Measurements from ENCODE around the gene HP1BP3.
"Not testable (repeated sequence)": the region's sequence is repeated elsewhere in the genome, so short reads cannot be mapped to it uniquely, and the experiment has no call there.

Gene HP1BP3

DNA sequence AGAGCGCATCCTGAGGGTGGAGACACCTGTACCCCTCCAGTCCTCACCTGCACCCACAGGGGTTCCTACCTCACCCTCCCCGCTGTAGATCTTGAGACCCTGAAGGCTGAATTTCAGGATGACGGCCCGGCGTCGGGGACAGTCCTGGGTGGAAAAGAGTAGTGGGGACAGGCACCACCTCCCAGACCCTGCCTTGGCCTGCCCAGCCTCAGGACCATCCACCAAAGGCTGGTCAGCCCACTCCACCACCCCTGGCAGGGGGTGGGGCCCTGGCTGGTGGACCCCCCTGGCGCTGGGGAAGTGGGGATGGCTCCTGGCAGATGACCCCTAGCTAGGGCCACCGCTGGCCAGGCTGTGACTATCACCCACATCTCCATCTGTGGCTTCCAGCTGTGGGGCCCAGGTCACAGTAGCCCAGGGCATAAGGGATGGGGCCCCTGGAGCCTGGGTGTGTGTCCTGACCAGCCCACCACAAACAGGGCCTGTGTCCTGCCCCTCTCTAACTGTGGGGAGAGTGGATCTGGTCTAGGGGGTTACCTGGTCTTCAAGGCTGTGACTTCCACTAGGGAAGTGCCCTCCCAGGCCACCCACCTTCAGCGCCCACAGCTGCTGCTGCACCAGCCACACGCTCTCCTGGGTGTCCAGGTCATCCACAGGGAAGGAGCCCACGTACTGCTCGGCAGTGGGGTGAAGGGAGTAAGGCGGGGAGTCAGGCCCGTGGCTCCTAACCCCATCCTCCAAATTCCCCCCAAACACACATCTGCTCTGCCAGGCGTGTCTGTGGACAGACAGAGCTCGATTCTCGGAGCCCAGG is 60.0 kb downstream of the HP1BP3 start:
- DNase-seq (ENCODE audit: low read depth) = no peak

DNA sequence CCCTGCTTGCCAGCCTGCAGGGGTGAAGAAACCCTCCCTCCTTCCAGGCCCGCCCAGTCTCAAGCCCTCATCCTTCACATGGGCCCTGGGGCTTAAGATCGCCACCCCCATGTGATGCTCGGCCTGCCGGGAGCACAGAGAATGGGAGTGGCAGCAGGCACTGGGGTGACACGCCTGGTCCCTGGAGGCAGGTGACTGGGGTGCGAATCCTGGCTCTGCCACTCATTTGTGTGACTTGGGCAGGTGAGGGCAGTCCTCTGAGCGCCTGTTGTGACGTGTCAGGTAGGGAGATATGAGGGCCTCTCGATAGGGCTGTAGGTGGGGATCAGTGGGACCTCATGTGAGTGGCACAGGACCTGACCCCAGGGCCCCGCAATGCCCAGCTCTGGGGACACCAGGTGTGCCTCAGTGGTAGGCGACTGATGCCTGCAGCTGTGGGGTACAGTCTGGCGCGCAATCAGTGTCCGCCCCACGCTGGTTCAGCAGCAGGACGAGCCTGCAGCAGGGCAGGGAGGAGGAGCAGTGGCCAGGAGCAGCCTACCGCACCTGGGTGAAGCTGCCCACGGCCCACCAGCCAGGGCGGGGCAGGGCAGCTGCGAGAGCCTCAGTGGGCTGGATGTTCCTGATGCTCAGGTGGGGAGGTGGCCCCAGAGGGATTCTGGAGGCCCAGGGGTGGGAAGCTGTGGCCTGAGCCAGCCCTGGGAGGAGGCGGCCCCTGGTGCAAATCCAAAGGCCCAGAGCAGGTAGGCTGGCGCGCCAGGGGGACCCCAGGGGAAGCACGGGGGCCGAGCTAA is 60.8 kb downstream of the HP1BP3 start:
- DNase-seq (ENCODE audit: low read depth) = no peak

GRCh38 chr1:20725189-20726117 is 61.7 kb downstream of the HP1BP3 start:
- no peak for DNase-seq (ENCODE audit: low read depth)

- DNase-seq (ENCODE audit: low read depth) = no peak
These were observed 62.5 kb downstream of the HP1BP3 start for GRCh38 chr1:20724364-20725188.

- no peak for DNase-seq (ENCODE audit: low read depth)
These were observed 63.4 kb downstream of the HP1BP3 start for GRCh38 chr1:20723537-20724363.

- DNase-seq (ENCODE audit: low read depth) = no peak
These were observed 64.0 kb downstream of the HP1BP3 start for GRCh38 chr1:20723159-20723536.

DNA sequence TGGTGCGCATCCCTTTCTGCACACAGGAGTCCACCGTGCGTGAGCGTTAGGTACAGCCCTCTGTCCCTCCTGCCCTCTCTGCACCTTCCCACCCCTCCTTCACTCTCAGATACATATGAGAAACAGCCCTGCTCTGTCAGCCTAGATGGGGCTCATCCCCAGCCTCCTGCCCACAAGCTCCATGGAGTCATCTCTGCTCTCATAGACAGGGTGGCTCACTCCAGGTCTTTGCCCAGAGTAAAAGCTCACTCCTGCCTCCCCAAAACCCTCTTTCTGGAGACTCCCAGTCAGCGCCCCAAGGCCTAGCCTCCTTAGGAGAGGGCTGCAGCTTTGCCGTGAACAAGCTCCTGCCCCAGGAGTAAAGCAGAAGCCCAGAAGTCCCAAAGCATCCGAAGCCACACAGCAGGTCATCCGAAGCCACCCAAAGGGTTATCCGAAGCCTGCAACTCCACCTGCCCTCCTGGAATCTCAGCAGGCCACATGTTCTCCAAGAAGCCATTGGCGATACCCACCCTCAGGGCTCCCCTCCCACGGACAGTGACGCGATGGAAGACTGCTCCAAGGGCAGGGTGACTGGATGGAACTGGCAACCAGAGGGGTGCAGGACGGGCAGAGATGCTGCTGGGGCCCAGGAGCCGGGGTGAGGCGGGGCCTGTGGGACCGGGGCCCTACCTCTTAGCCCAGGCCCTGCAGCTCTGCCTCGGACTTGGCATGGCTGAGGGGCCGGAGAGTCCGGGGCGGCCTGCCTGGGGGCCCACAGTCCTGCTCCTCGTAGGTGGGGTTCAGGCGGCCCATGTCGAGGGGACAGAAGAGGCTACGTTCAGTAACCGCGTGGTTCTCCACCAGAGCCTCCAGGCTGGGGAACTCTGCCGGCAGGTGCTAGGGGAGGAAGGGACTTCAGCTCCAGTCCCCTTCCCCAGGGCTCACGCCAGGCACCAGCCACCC is 65.7 kb downstream of the HP1BP3 start:
- DNase-seq (ENCODE audit: low read depth) = no peak

DNA sequence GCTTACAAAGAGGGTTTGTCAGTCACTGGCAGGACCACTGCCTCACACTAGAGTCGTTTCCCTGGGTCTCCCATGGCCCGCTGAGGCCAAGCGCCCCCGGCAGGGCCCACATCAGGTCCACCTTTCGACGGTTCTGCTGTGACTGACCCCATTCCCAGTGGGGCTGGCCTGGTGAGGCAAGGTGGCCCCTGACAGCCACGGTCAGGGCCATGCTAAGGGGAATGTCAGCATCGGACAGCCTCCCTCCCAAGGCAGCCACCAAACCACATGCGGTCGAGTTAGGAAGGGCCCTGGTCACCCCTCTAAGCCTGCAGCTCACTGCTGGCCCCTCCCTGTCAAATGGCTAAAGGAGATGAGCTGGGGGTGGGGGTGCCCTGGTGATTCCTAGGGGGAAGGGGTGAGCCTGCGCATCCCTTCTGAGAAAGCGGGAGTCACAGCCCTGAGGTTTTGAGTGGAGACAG is 66.4 kb downstream of the HP1BP3 start:
- no peak for DNase-seq (ENCODE audit: low read depth)

DNA sequence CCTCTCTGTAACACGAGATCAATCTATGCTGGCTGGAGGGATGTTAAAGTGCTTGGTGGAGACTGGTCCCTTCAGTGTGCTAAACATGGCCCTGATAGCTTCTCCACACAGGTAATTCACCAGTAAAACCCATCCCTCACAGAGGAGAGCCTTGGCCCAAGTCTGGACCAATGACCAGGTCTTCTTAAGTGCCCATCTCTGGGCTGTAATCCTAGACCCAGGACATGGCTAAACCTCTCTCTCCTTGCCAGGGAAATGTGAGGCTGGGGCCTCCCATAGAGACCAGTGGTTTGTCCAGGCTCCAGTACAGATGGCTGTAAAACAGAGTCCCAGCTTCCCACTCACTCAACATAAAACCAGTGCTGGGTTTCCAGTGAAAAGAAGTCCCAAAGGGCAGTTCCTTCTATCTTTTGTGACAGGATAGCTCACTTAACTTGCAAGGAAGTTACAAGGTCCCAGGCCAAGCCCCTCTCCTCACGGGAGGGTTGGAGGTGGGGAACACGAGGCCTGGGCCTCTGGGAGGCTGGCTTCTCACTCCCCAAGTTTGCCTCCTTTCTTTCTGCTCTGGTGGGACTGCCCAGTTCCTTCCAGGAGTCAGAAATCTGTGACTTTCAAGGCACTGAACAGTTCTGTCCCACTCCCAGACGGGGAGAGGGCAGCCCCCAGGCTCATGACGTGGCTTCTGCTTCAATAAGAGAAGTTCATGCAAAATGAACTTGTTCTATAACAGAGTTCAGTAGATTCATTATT is 67.1 kb downstream of the HP1BP3 start:
- DNase-seq (ENCODE audit: low read depth) = no peak

DNA sequence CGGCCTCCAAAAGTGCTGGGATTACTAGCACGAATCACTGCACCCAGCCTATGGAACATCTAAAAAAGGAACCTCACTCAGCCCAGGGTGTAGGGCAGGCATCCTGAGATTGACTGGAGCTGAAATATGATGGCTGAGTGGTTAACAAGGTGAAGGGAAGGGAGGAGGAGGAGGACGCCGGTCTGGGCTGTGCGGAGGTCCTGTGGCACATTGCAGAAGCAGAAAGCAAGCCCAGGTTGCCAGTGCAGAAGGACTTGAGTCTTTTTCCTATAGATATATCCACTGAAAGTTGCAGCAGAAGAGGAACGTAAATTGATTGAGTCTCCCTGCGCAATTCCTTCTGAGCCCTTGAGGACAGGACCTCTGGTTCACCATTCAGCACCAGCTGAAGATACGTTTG is 67.8 kb downstream of the HP1BP3 start:
- no peak for DNase-seq (ENCODE audit: low read depth)

GRCh38 chr1:20718343-20718882 is 68.7 kb downstream of the HP1BP3 start:
- DNase-seq (ENCODE audit: low read depth) = not testable (repeated sequence)

GRCh38 chr1:20717452-20718342 is 69.4 kb downstream of the HP1BP3 start, which contains the start of gene KIF17:
KIF17 (minus strand) TSS chr1:20718007; CDS start chr1:20717706, 301 bp downstream.
- DNase-seq (ENCODE audit: low read depth) = no peak

GRCh38 chr1:20716232-20716631 is 70.9 kb downstream of the HP1BP3 start:
- no peak for DNase-seq (ENCODE audit: low read depth)

- DNase-seq (ENCODE audit: low read depth) = no peak
These were observed 71.7 kb downstream of the HP1BP3 start for GRCh38 chr1:20715406-20715805.

DNA sequence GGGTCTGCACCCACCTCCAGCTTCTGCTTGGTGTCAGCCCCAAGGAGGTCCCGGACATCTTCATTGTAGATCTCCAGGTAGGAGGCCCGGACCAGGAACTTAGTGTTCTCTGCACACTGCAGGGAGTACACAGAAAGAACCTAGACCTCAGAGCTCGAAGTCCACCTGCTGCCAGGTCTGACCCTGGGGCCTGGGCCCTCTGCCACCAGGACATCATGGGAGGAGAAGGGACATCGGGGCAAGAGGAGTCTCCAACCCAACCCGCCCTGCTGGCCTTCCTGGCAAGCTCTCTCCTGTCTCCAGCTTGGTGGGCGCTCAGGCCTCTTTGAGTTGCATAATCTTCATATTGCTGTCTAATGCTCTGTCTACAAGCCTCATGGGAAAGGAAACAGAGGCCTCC is 73.7 kb downstream of the HP1BP3 start:
- DNase-seq (ENCODE audit: low read depth) = no peak

DNA sequence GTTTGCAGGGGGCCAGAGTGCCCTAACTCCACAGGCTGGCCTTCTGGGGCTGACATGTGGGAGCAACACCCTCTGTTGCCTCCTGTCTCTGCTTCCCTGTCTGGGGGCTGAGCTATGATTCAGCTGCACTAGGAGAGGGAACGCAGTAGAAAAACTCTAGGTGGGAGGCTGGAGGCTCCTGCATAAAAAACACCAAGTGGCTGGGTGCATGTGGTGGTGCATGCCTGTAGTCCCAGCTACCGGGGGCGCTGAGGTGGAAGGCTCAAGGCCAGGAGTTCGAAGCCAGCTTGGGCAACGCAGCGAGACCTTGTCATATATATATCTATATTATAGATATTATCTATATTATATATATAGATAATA is 74.9 kb downstream of the HP1BP3 start:
- no peak for DNase-seq (ENCODE audit: low read depth)

Data from non-pigmented ciliary epithelial cell (primary cell).